HFF-Myc (cell line): Measurements from ENCODE around the gene UBE3A.
"Not testable (repeated sequence)": the region's sequence is repeated elsewhere in the genome, so short reads cannot be mapped to it uniquely, and the experiment has no call there.

ENCODE experiments used
- DNase-seq: peaks from one replicate; pipeline ENCODE4 v3.0.0-alpha.2; 2011; ENCODE audit warnings: low read depth; ENCODE audit errors: extremely low read depth
- H3K4me3 ChIP-seq: replicated peaks from 2 replicates; pipeline ENCODE4 v1.5.1; 2011; ENCODE audit warnings: low read depth, mild to moderate bottlenecking, control low read depth, low read length
- CTCF ChIP-seq: IDR thresholded peaks from 2 replicates; pipeline ENCODE4 v1.5.1; 2012; ENCODE audit warnings: mild to moderate bottlenecking, low read depth, low read length, control low read depth; ENCODE audit errors: missing control alignments

Gene UBE3A

DNA sequence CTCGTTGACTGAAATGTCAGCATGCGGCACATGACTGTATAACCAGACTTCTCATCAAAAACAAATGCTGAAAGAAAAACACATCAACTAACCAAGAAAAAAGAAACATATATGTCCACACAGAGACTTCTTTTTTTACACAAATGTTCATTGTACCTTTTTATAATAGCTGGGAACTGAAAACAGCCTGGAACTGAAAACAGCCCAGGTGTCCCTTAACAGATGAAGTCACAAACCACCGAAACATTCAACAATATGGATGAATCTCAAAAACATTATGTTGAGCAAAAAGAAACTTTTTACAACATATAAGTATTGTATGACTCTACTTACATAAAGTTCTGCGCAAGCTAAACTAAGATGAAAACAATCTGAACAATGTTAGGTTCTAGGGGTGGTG lies 20.6 kb downstream of the UBE3A start:
- TF ChIP-seq CTCF, result no peak
- H3K4me3 ChIP-seq, result no peak overlapping the region
- no peak for DNase-seq

DNA sequence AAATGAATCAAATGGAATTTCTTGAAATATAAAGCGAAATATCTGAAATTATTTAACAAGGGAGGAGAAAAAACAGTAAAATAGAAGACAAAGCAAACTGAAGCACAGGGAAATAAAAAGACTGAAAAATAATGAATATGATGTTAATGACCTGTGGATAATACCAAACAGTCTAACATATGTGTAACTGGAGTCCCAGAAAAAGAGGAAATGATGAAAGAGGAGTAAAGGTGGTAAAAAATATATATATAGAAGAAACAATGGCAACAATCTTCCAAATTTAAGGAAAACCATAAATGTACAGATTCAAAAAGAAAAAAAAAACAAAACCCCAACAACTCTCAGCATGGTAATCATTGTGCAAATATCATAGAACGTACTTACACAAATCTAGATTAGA lies 21.2 kb downstream of the UBE3A start:
- no peak overlapping the region for H3K4me3 ChIP-seq
- DNase-seq, result no peak
- no peak for TF ChIP-seq CTCF

DNA sequence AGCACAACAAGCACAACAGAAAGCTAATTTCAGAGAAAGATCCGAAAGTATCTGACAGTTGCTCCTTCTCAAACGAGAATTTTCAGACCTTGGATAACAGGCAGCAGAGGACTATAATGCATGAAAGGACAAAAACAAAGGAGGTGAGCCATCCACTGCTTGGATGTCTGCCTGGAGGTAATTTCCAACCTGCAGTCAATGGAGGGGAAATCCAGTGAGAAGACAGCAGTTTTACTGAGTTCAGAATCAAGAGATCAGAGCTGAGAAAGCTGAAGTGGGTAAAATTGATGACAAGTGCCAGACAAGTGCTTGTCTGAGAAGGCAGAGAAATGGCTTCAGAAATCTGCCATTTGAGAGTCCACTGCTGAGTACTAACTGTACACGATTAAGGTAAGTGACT lies 22.1 kb downstream of the UBE3A start:
- H3K4me3 ChIP-seq, result no peak overlapping the region
- no peak for DNase-seq
- TF ChIP-seq CTCF, result no peak

DNA sequence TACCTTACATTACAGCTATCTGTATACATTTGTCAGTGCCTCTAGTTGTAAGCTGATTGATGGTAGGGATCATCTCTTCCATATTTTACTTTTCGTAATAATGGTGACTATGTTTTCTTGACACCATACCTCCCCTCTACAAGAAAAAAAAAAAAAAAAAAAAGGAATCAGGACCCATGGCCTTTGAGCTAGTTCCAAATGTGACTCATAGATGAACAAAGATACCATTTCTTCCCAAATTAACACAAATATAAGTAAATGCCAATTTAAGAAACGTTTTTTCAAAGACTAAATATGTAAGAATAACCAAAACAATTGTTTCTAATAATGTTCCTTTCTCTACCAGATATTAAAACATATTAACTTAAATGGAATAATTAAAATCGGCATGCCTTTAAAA lies 23.1 kb downstream of the UBE3A start:
- DNase-seq, result no peak
- no peak for TF ChIP-seq CTCF
- no peak overlapping the region for H3K4me3 ChIP-seq

- no peak overlapping the region for H3K4me3 ChIP-seq
- no peak for DNase-seq
- no peak for TF ChIP-seq CTCF
These were observed 23.6 kb downstream of the UBE3A start for GRCh38 chr15:25415217-25415616.

GRCh38 chr15:25410649-25411048 lies 28.2 kb downstream of the UBE3A start:
- H3K4me3 ChIP-seq, result no peak overlapping the region
- no peak for TF ChIP-seq CTCF
- DNase-seq, result no peak

DNA sequence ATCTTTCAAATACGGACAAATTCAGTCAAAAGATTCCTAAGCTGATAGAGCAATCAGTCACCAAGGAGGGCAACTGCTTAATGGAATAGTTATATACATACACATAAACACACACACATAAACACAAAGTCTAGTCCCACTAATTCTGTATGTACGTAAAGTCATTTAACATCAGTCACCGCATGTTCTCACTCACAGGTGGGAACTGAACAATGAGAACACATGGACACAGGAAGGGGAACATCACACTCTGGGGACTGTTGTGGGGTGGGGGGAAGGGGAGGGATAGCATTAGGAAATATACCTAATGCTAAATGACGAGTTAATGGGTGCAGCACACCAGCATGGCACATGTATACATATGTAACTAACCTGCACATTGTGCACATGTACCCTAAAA lies 29.1 kb downstream of the UBE3A start:
- DNase-seq, H3K4me3 ChIP-seq: not testable (repeated sequence)
